ENCODE results near the gene CASP14. TPM values are rescaled to one million over a fixed set of nuclear protein-coding genes. Genes with fewer than 3 reads are reported as not detected.

CASP14 gene
- total and polyA plus RNA-seq, 2 of the 8 experiments (the other 6 are each of a cell fraction or from before 2014, with no cell fraction given), result not detected

DNA sequence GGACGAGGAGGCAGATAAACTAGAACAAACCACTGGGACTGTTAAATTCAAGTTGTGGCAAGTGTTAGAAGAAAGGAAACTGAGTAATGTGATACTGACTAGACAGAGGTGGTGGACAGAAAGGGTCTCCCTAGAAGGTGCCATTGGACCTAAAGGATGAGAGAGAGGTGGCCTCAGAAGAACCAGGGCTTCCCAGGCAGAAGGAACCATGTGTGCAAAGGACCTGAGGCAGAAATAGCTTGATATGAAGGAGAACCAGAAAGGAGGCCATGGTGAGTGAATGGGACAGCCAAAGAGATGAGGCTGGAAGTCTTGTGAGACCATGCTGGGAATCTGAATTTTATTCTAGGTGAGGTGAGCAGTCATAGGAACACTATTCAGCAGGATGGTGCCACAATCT lies 55.1 kb downstream of the CASP14 start (continued):
- TF ChIP-seq SAP30 (IDR thresholded peaks at IDR 0.05; ENCODE audit: insufficient read depth, insufficient replicate concordance, low read length) (no peak), GABPA (IDR thresholded peaks at IDR 0.05; ENCODE audit: borderline replicate concordance, insufficient read depth, low read length) (no peak), BRCA1 (IDR thresholded peaks at IDR 0.05; ENCODE audit: low read depth, low read length) (no peak), ASH2L (IDR thresholded peaks at IDR 0.05; ENCODE audit: low read length) (no peak), RXRA (IDR thresholded peaks at IDR 0.05; ENCODE audit: insufficient read depth, low read depth, low read length) (no peak), CEBPB (IDR thresholded peaks at IDR 0.05; ENCODE audit: low read depth, low read length) (no peak), JUN (IDR thresholded peaks at IDR 0.05; ENCODE audit: low read depth, low read length) (no peak)
